ENCODE results near the gene TMIGD2.
"Not testable (repeated sequence)": the region's sequence is repeated elsewhere in the genome, so short reads cannot be mapped to it uniquely, and the experiment has no call there.

Gene TMIGD2, protein sequence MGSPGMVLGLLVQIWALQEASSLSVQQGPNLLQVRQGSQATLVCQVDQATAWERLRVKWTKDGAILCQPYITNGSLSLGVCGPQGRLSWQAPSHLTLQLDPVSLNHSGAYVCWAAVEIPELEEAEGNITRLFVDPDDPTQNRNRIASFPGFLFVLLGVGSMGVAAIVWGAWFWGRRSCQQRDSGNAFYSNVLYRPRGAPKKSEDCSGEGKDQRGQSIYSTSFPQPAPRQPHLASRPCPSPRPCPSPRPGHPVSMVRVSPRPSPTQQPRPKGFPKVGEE

DNA sequence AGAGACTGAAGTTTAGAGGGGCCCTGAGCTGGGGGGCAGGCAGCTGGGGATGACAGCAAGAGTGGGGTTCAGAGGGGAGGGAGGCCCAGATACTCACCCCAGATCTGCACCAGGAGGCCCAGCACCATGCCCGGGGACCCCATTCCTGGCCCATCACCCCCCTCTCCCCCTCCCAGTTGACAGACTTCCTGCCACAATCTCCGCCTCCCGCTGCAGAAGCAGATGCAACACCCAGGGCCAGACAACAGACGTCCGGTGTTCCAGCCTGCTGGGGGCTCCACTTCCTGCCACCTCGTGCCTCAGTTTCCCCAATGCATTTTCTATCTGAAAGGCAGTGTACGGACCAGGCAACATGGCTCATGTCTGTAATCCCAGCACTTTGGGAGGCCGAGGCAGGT, at the start of gene TMIGD2:
Gene TMIGD2 (minus strand): TSS at position 147 of the 398 bp plus-strand sequence. CDS start 4 bp downstream, at position 143.
- peak; percentile 74 to 75 for DNase-seq

DNA sequence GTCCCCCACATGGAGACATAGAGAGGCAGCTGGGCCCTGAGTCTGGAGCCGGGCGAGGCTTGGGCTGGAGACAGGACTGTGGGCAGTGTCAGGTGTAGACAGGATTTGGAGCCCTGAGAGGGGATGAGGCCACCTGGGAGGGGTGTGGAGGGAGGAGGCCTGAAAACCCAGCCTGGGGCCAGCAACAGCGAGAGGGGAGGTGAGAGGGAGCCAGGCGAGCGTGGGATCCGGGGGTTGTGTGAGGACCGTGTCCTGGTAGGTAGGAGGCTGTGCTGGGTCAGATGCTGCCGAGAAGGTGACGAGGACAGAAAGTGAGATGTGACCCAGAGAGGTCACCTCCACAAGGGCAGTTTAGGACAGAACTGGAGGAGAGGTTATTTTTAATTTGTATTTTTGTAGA, 48.5 kb upstream of the TMIGD2 start:
- no peak for DNase-seq

DNA sequence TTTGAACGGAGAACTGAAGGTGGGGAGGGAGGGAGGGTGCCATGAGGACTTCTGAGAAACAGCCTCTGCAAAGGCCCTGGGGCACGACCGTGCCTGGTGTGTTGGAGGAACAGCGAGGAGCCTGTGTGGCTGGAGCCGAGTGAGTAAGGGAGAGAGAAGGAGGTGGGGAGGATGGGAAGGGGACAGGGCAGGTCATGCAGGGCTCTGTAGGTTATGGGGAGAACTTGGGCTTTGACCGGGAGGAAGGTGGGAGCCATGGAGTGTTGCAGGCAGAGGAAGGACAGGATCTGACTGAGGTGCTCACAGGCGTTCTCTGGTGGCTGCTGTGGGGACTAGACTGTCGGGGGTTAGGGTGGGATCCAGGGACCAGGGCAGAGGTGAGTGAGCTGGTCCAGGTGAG, 47.9 kb upstream of the TMIGD2 start:
- no peak for DNase-seq

DNA sequence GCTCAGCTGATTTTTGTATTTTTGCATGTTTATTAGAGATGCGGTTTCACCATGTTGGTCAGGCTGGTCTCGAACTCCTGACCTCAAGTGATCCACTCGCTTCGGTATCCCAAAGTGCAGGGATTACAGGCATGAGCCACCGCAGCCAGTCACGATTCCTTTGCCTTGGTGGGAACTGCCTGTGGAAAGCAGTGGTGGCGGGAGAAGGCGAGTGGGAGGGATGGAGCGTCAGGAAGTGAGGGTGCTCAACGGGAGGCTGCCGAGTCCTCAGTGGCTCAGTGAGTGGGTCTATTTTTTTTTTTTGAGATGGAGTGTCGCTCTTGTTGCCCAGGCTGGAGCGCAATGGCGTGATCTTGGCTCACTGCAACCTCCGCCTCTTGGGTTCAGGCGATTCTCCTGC, 47.0 kb upstream of the TMIGD2 start:
- not testable (repeated sequence) for DNase-seq

DNA sequence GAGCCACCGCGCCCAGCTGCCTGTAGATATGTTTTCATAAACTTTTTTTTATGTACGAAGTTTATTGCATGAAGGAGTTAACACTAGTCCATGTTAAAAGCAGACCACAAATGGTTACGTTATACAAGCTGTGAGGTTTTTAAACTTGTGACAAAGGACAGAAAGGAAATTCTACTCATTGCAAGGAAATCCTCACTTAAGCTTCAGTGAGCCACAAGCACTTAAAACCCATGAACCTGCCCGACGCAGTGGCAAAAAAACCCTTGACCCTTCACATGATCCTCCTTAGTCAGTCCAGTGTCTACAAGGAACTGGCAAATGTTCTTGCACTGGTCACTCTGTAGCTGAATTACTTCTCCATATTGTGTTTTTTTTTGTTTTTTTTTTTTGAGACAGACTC, 45.3 kb upstream of the TMIGD2 start:
- no peak for DNase-seq

DNA sequence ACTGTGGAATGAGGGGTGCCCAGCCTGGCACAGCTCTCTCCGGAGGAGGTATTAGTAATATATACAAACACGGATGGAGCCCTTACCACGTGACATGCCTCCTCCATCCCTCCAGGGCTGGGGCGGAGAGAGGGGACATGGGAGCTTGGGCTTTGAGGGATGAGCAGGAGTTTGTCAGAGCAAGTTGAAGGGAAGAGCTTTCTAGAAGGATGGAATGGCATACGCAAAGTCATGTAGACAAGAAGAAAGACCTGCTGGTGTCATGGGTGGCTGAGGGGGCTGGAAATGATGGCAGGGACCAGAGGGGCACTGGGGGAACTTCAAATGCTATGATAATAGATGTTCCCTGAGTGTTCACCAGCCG, 43.8 kb upstream of the TMIGD2 start:
- DNase-seq, result no peak

DNA sequence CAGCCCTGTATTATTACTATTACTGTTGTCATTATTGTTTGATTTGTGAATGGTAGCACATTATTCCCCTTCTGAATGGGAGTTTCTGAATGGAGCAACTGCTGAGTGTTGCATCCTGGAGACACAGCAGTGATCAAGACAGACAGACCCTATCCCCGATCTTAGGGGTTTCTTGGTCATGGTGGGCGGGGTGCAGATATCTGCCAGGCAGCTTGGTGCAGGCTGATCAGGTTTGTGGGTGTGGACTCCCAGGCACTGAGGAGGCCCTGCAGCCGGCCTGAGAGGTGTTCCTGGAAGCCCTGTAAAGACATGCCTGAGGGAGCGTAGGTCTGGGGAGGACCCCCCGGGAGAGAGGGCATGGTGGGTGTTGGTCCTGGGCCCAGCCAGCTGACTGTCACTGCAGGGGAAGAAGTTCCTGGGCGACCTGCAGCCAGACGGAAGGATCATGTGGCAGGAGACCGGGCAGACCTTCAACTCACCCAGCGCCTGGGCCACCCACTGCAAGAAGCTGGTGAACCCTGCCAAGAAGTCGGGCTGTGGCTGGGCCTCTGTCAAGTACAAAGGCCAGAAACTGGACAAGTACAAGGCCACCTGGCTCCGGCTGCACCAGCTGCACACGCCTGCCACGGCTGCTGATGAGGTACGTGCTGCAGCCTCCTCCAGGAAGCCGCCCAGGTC, 43.3 kb upstream of the TMIGD2 start:
- DNase-seq, result no peak

DNA sequence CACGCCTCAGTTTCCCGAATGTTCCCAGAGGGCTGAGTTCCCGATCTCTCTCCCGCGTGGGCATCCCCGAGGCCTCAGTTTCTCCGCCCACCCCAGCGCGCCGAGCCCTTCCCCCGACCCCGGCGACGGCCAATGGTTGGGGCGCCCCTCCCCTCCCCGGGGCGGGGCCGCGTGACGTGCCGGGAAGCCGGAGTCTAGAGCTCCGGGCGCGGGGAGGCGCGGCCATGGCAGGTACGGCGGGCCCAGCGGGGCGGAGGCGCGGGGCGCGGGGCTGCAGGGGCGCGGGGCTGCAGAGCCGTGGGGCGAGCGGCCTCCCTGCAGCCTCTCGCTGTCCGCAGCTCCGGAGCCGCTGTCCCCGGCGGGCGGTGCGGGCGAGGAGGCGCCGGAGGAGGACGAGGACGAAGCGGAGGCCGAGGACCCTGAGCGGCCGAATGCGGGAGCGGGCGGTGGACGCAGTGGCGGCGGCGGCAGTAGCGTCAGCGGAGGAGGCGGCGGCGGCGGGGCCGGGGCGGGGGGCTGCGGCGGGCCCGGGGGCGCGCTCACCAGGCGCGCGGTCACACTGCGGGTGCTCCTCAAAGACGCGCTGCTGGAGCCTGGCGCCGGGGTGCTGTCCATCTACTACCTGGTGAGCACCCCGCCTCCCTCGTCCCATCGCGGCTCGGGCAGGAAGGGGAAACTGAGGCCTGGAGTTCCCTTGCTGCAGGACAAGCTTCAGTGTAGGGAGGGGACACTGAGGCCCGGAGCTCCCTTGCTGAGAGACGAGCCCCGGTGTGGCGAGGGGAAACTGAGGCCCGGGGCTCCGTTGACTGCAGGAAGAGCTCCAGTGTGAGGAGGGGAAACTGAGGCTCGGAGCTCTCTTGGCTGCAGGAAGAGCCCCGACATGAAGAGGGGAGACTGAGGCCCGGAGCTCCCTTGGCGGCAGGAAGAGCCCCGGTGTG, 41.5 kb upstream of the TMIGD2 start, which contains the start of gene MPND:
Gene MPND (plus strand): TSS at position 193 of the 938 bp plus-strand sequence. CDS start 32 bp downstream, at position 225.
- DNase-seq, result peak; percentile 70 to 74

DNA sequence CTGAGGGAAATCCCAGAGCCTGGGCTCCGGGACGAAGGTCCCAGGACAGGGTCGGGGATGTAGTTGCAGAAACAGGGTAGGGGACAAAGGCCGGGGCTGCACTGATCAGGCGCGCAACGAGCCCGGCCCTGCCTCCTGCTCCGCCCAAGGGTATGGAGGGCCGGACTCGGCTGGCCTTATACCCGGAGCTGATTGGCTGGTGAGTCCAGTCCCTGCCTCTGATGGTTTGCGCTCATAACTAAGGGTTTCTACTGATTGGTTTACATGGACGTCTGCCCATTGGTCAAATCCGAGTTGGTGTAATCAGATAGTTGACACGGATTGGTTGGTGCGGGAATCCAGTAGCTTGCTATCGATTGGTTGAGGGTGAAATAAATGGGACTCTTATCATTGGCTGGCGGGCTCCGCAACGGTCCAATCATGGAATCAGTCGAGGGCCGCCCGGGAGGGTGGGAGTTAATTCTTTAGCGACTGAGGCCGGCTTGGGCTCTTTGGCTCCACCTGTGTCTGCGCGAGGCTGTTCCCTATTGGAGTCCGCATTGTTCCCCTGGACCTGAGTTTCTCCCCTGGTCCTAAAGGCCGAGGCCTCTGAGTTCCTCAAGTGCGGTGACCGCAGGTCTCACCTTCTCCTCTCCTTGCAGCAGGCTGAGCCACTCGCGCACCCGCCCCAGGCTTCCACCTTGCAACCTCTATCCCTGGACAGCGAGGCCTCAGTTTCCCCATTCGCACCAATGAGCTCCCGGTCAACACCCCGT, 40.6 kb upstream of the TMIGD2 start:
- DNase-seq, result peak; percentile 100

DNA sequence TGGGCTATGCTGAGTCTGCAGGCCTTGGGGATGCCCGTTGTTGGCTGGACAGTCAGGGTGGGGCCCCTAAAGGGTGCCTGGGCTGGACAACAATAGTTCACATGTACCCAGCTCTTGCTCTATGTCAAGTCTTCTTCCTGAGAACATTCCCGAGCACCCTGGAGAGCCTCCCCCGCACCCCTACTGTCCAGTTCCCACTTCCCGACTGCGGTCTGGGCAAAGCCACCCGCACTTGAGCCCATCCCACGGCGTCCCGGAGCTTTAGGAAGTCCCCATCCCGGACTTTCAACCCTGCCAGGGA, 40.1 kb upstream of the TMIGD2 start:
- DNase-seq, result no peak

DNA sequence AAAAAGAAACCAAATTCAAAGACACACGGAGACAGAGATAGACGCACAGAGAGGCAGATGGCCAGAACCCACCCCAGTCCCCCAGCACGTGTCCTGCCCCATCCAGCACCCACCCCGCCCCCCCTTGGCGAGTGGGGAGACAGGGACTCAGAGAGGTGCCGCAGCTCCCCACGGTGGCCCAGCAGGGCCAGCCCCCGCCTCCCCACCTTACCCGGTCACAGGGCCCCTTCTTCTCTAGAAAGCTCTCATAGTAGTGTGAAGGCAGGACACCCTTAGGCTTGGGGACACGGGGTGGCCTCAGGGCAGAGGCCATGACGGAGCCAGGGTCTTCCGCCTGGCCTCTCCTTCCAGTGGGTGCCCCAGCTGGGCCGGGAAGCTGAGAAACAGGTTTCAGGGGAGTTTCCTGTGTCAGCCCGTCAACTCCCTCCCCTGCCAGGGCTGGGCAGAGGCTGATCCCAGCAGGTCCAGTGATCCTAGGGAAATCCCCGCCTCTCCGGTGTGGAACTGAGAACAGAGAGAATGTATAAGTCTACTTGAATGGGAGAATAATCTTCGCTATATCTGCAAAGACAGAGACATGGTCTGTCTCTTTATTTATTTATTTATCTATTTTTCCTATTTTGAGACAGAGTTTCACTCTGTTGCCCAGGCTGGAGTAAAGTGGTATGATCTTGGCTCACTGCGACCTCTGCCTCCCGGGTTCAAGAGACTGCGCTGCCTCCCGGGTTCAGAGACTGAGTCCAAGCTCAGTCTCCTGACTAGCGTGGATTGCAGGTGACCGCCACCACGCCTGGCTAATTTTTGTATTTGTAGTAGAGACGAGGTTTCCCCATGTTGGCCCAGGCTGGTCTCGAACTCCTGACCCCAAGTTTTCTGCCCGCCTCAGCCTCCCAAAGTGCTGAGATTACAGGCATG, 36.5 kb upstream of the TMIGD2 start, which contains the start of gene STAP2:
Gene STAP2 (minus strand): TSS at position 387 of the 915 bp plus-strand sequence. CDS start 74 bp downstream, at position 313.
- no peak for DNase-seq

DNA sequence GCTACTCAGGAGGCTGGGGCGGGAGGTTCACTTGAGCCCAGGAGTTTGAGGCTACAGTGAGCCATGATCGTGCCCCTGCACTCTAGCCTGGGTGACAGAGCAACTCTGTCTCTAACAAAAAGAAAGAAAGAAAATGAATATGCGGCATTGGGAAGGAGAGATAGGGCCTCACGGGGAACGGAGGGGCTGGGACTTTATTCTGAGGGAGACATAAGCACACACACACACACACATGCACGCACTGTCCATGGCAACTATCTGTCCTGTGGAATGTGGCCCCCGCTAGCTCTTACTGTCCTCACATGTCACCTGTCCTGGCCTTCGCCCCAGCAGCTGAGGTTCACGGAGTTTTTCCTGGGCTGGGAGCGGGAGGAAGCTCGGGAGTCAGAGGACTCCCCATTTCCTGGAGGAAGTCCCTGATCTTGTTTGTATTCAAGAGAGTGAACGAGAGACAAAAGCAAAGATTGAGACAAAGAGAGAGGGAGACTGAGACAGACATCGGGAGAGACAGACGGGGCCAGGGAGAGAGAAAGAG, 35.8 kb upstream of the TMIGD2 start:
- DNase-seq, result peak in 1 of 2 experiments; percentile 10

DNA sequence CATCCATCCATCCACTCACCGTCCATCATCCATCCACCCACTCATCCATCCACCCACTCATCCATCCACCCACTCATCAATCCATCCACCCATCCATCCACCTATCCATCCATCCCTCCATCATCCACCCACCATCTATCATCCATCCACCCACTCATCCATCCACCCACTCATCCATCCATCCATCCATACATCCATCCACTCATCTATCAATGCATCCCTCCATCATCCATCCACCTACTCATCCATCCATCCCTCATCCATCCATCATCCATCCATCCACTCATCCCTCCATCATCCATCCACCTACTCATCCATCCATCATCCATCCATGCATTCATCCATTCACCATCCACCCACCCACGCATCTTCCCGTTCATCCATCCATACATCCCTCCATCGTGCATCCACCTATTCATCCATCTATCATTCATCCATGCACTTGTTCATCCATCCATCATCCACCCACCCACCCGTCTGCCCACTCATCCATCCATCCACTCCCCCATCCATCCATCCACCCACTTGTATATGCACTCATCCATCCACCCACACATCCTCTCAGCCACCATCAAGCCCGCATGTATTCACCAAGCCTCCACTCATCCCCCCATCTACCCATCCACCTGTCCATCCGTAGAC, 32.9 kb upstream of the TMIGD2 start:
- DNase-seq, result no peak

DNA sequence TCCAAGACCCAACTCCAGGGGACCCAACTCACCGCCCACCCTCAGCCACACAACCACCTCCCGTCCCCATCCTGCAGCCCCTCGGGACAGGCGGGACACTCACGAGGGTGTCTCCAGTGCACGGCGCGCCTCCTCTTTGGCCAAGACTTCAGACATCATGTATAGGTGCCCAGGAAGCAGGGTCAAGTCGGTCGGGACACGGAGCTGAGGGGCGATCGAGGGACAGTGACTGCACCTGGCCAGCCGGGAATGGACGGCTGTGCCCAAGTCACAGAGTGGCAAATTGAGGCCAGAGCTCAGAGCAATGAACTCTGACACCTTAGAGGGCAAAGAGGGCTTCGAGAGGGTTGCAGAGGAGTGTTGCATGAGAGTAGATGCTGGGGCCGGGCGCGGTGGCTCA, 27.7 kb upstream of the TMIGD2 start:
- no peak for DNase-seq

DNA sequence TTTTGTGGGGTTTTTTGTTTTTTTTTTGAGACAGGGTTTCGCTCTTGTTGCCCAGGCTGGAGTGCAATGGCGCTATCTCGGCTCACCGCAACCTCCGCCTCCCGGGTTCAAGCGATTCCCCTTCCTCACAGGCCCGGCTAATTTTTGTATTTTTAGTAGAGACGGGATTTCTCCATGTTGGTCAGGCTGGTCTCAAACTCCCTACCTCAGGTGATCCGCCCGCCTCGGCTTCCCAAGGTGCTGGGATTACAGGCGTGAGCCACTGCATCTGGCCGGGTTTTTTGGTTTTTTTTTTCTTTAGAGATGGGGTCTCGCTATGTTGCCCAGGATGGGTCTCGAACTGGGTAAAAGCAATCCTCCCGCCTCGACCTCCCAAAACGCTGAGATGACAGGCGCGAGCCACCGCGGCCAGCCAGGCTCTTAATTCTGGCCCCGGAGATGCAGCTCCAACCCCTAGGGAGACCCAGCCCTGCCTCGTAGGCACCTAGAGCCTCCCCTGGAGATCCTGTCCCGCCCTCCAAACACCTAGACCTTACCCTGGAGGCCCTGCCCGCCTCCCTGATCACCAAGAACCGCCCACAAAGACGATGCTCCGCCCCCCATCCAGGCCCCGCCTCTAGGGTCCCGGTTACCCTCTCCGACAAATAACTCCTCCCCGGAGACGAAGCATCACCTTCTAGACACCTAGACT, 26.9 kb upstream of the TMIGD2 start:
- not testable (repeated sequence) for DNase-seq

DNA sequence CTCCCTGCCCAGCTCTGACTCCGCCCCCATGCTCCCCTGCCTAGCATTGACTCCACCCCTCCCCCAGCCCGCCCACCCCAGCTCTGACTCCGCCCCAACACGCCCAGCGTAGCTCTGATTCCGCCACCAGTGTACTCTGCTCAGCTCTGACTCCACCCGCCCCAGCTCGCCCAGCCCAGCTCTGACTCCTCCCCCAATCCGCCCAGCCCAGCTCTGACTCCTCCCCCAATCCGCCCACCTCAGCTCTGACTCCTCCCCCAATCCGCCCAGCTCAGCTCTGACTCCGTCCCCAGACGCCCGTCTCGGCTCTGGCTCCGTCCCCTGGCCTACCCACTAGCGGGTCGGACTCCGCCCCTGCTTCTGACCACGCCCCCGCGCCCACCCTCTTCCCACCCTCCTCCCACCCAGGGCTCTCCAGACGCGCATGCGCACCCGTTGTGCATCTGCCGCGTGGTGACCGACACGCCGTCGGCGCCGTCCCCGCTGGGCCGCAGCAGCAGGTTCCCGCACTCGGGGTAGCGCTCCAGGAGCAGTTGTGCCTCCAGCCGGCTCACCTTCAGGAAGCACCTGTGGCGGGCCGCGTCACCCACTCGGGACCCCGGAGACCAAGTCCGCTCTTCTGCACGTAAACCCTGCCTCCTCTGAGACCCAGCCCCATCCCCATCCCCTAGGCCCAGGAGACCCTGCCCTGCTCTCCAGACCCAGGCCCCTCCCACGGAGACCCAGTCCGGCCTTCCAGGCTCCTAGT, 26.2 kb upstream of the TMIGD2 start:
- peak; percentile 91 to 95 for DNase-seq

DNA sequence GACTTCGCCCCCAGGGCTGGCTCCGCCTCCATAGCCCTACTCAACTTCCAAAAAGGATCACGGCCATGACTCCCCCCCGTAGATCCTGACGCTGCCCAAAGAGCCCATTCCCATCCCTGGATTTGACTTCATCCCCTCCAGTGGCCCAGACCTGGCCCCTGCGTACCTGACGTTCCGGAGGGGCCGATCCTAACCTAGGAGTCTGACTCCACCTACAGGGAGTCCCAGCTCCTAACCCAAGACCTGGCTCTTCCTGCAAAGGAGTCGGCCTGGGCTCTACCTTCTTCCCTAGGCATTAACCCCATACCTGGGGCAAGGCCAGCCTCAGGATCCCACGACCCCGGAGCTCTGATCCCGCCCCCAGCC, 25.7 kb upstream of the TMIGD2 start:
- no peak for DNase-seq

DNA sequence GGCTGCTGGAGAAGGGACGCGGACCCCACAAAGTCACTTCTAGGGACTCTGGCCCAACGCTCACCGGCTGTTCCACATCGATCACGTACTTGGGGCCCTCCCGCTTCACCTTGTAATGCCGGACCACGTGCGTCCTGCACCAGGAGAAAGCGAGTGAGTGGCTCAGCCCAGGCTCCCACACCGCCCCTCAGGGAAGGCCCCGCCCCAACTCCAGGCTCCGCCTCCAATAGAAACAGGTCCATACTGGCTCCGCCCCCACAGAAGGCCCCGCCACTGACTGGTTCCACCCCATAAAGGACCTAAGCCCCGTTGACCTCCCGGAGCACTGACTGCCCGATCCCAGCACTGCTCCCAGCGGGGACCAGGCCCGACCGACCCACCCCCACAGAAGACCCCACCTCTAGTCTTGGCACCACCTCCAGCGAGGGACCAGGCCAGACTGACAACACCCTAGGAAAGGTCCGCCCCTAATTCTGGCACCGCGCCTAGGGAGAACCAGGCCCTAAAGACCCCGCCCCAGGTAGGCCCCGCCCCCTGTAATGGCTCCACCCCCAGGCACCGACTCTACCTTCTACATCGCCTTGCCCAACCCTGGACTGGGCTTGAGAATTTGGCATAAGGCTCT, 25.2 kb upstream of the TMIGD2 start:
- peak; percentile 74 to 78 for DNase-seq

DNA sequence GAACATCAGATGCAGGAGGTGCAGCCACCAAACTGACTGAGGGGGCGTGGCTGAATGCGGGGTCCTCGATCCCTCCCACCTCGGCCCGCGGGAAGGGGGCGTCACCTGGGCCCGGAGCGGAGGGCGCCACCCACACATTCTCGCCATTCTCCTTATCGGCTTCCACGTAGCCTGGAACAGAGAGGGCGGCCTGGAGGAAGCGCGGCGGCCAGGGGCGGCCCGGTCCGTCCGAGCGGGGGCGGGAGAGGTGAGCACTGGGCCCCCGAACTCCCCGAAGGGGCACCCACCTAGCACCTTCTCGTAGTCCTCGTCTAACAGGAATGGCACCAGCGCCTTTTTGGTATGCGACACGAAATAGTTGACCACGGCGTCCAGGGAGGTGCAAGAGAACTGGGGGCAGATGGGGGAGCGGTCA, 24.7 kb upstream of the TMIGD2 start:
- peak in 1 of 2 experiments; percentile 15 for DNase-seq
